SU-DHL-6 (cell line): ENCODE results near the gene CCDC68.

Source experiments
- H2AFZ ChIP-seq: fragments of 200-600 bp; sonication (generic); 2 replicates; pipeline ENCODE4 v1.6.1; 2014; ENCODE audit warnings: low read depth, mild to moderate bottlenecking, moderate library complexity, mixed read lengths, antibody characterized with exemption, low read length; ENCODE audit not compliant: severe bottlenecking
- H3F3A ChIP-seq: fragments of 200-600 bp; shearing (Covaris generic); 2 replicates; pipeline ENCODE4 v1.6.0; 2016; ENCODE audit warnings: antibody characterized with exemption, mild to moderate bottlenecking; ENCODE audit not compliant: insufficient read depth
- H3K27ac ChIP-seq: fragments of 200-600 bp; sonication (generic); 2 replicates; pipeline ENCODE4 v1.5.1; 2016; ENCODE audit warnings: low read depth, mild to moderate bottlenecking, low read length, moderate library complexity, mixed read lengths
- H3K27me3 ChIP-seq: fragments of 200-600 bp; sonication (generic), shearing (Covaris generic); 2 replicates; pipeline ENCODE4 v1.6.0; 2014; ENCODE audit warnings: mild to moderate bottlenecking, low read length
- H3K36me3 ChIP-seq: fragments of 200-600 bp; sonication (generic); 2 replicates; pipeline ENCODE4 v1.6.1; 2014; ENCODE audit warnings: mild to moderate bottlenecking, low read length, mixed read lengths
- H3K4me2 ChIP-seq: fragments of 300-600, 200-600 bp; shearing (Covaris generic), sonication (generic); 2 replicates; pipeline ENCODE4 v1.6.0; 2014; ENCODE audit warnings: low read length, low read depth, mild to moderate bottlenecking; ENCODE audit not compliant: poor library complexity, severe bottlenecking
- H3K4me3 ChIP-seq: fragments of 200-600 bp; sonication (generic); 2 replicates; pipeline ENCODE4 v1.5.1; 2014; ENCODE audit warnings: antibody characterized with exemption, low read length, mild to moderate bottlenecking, mixed read lengths; ENCODE audit not compliant: insufficient read depth, poor library complexity, severe bottlenecking
- H3K79me2 ChIP-seq: fragments of 200-600 bp; sonication (generic); 2 replicates; pipeline ENCODE4 v1.6.1; 2014; ENCODE audit warnings: mild to moderate bottlenecking, low read length, moderate library complexity; ENCODE audit not compliant: insufficient read depth
- H3K9ac ChIP-seq: fragments of 200-600 bp; sonication (generic); 2 replicates; pipeline ENCODE4 v1.7.0; 2014; ENCODE audit warnings: mild to moderate bottlenecking, low read length
- H3K9me2 ChIP-seq: fragments of 200-600 bp; sonication (generic); replicated peaks from 2 replicates; pipeline ENCODE4 v1.6.1; 2014; ENCODE audit warnings: low read length; ENCODE audit not compliant: insufficient read depth
- H3K9me3 ChIP-seq: fragments of 200-600 bp; sonication (generic); 2 replicates; pipeline ENCODE4 v1.6.1; 2014; ENCODE audit warnings: low read length, mixed read lengths; ENCODE audit not compliant: insufficient read depth
- H4K20me1 ChIP-seq: fragments of 200-600 bp; sonication (generic); 2 replicates; pipeline ENCODE4 v1.6.1; 2014; ENCODE audit warnings: low read depth, mild to moderate bottlenecking, antibody characterized with exemption, low read length, moderate library complexity, mixed read lengths
- CTCF ChIP-seq: fragments of 200-600 bp; sonication (generic); IDR thresholded peaks from one replicate; pipeline ENCODE4 v1.5.1; 2017; ENCODE audit warnings: antibody characterized with exemption, mild to moderate bottlenecking, low read length, moderate library complexity; ENCODE audit not compliant: insufficient read depth, poor library complexity, severe bottlenecking
- EZH2phosphoT487 ChIP-seq: fragments of 200-600 bp; sonication (generic), shearing (Covaris generic); conservative IDR thresholded peaks from 2 replicates; pipeline ENCODE4 v1.6.1; 2018; ENCODE audit warnings: mild to moderate bottlenecking, antibody characterized with exemption, low read length, moderate library complexity, mixed read lengths

The CCDC68 gene

GRCh38 chr18:54909538-54909937, 49.7 kb downstream of the CCDC68 start:
- Histone ChIP-seq H3K27me3 (no peaks in the 10 kb centered on the region), H3K9me3 (no peaks in the 10 kb centered on the region), H3F3A (no peaks in the 10 kb centered on the region), H3K36me3 (no peaks in the 10 kb centered on the region), H2AFZ (no peak overlapping the region), H4K20me1 (no peaks in the 10 kb centered on the region), H3K4me3 (no peak overlapping the region), H3K9me2 (no peaks in the 10 kb centered on the region), H3K79me2 (no peaks in the 10 kb centered on the region), H3K9ac (no peak overlapping the region), H3K27ac (no peak overlapping the region), H3K4me2 (no peak overlapping the region)
- TF ChIP-seq EZH2phosphoT487: no peak
- TF ChIP-seq CTCF: no peak

DNA sequence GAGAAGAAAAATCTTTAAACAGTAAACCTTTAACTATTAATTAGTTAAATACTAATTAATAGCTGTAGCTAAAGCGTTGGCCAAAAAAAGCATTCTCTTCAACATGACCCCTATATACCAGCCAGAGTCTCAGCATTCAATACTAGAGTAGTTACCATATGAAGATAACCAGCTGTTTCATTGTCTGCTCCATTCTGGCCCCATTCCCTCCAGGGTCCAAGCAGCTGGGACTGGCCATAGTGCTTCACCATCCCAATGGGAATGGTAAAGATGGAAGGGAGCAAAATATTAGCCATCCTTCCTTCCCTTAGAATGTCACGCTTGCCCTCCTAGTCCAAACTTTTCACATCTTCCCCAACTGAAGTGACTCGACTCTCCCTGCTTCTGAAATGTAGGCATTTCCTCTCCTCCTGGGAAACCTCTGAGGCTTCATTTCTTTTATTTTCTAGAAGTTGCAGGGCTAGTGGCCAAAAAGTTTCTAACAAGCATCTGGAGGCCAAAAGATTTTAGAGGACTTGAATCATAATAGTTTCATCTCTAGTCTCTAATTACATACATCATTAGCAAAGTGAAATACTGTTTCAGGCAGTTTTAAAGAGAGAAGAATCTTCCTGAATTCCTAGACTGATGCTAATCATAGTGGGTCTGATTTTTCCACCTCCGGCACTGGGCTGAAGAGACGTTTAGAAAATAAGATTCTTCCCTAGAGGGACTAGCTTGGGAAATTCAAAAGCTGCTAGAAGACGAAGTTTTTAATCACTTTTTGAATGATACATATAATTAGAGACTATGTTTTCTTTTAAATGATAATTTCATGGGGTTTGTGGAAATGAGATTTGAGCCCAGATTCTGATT, 52.7 kb downstream of the CCDC68 start:
- H3K4me3 ChIP-seq: no peak overlapping the region
- no peak overlapping the region for H3K27ac ChIP-seq
- TF ChIP-seq CTCF (no peak), EZH2phosphoT487 (no peak)
- H3K4me2 ChIP-seq: no peak overlapping the region
- H3K27me3 ChIP-seq: no peaks in the 10 kb centered on the region
- no peaks in the 10 kb centered on the region for H3F3A ChIP-seq
- no peaks in the 10 kb centered on the region; the same call in 1 of the 2 replicates for H4K20me1 ChIP-seq
- H3K9me2 ChIP-seq: no peaks in the 10 kb centered on the region
- no peak overlapping the region for H2AFZ ChIP-seq
- H3K36me3 ChIP-seq: no peaks in the 10 kb centered on the region
- H3K79me2 ChIP-seq: no peaks in the 10 kb centered on the region
- H3K9me3 ChIP-seq: no peaks in the 10 kb centered on the region
- H3K9ac ChIP-seq: no peak overlapping the region

DNA sequence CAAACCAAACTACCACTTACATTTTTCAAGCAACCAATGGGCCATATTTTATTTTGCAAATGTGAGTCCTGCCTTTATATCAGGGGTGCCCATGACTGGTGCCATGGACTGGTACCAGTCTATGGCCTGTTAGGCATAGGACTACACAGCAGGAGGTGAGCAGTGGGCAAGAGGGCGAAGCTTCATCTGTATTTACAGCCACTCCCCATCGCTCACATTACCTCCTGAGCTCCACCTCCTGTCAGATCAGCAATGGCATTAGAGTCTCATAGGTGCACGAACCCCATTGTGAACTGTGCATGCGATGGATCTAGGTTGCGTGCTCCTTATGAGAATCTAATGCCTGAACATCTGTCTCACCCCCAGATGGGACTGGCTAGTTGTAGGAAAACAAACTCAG, 53.6 kb downstream of the CCDC68 start:
- Histone ChIP-seq H4K20me1 (no peaks in the 10 kb centered on the region; the same call in 1 of the 2 replicates), H3K27me3 (no peaks in the 10 kb centered on the region), H2AFZ (no peak overlapping the region), H3K9ac (no peak overlapping the region), H3K4me2 (no peak overlapping the region), H3K36me3 (no peaks in the 10 kb centered on the region), H3K79me2 (no peaks in the 10 kb centered on the region), H3K9me3 (no peaks in the 10 kb centered on the region), H3K27ac (no peak overlapping the region), H3F3A (no peaks in the 10 kb centered on the region), H3K9me2 (no peaks in the 10 kb centered on the region), H3K4me3 (no peak overlapping the region)
- TF ChIP-seq CTCF (no peak), EZH2phosphoT487 (no peak)
